ENCODE measurements around the gene IGSF9B. TPM values are rescaled to one million over a fixed set of nuclear protein-coding genes. Genes with fewer than 3 reads are reported as not detected.

IGSF9B gene
- total RNA-seq, 1 donor from 2014 or later = 1.3 TPM

GRCh38 chr11:133930767-133931448 is 25.9 kb downstream of the IGSF9B start:
- peaks cover 15% of the 10 kb centered on the region for H3K4me1 Mint-ChIP-seq
- Histone ChIP-seq H3K36me3 (no peaks in the 10 kb centered on the region), H3K79me2 (ENCODE audit: low read depth) (no peaks in the 10 kb centered on the region), H3K4me3 (no peak overlapping the region), H3K9ac (no peak overlapping the region), H3K9me3 (ENCODE audit: low read depth) (no peaks in the 10 kb centered on the region), H3K27ac (no peak overlapping the region), H4K20me1 (ENCODE audit: low read depth) (no peaks in the 10 kb centered on the region), H3K27me3 (no peaks in the 10 kb centered on the region), H3F3A (ENCODE audit: low read depth) (no peaks in the 10 kb centered on the region), H3K4me1 (no peaks in the 10 kb centered on the region), H3K4me2 (no peak overlapping the region), H2AFZ (replicated peaks) (no peak overlapping the region)
- H3K36me3 Mint-ChIP-seq = peaks cover 5% of the 10 kb centered on the region
- H3K27me3 Mint-ChIP-seq (ENCODE audit: insufficient read depth, low read depth) = peaks cover 9% of the 10 kb centered on the region
- TF ChIP-seq EZH2phosphoT487 (IDR thresholded peaks at IDR 0.05) (no peak), CTCF (IDR thresholded peaks at IDR 0.05) (peak; percentile 63), EZH2 (IDR thresholded peaks at IDR 0.05) (no peak)
- H3K4me3 Mint-ChIP-seq = no peak overlapping the region
- DNase-seq (ENCODE audit: low spot score) = peak; percentile 74
- H3K27ac Mint-ChIP-seq = no peak overlapping the region
- no peaks in the 10 kb centered on the region for H3K9me3 Mint-ChIP-seq

GRCh38 chr11:133930053-133930766 is 26.6 kb downstream of the IGSF9B start:
- Histone ChIP-seq H3K4me1 (no peaks in the 10 kb centered on the region), H3K27ac (no peak overlapping the region), H3K4me3 (no peak overlapping the region), H3K9me3 (ENCODE audit: low read depth) (no peaks in the 10 kb centered on the region), H3K79me2 (ENCODE audit: low read depth) (no peaks in the 10 kb centered on the region), H3K27me3 (no peaks in the 10 kb centered on the region), H3K4me2 (no peak overlapping the region), H3K36me3 (no peaks in the 10 kb centered on the region), H4K20me1 (ENCODE audit: low read depth) (no peaks in the 10 kb centered on the region), H3K9ac (no peak overlapping the region), H2AFZ (replicated peaks) (no peak overlapping the region), H3F3A (ENCODE audit: low read depth) (no peaks in the 10 kb centered on the region)
- peaks cover 5% of the 10 kb centered on the region for H3K36me3 Mint-ChIP-seq
- no peak for DNase-seq (ENCODE audit: low spot score)
- H3K27ac Mint-ChIP-seq = no peak overlapping the region
- no peak overlapping the region for H3K4me3 Mint-ChIP-seq
- H3K4me1 Mint-ChIP-seq = peaks cover 12% of the 10 kb centered on the region
- H3K9me3 Mint-ChIP-seq = no peaks in the 10 kb centered on the region
- H3K27me3 Mint-ChIP-seq (ENCODE audit: insufficient read depth, low read depth) = peaks cover 9% of the 10 kb centered on the region
- TF ChIP-seq EZH2phosphoT487 (IDR thresholded peaks at IDR 0.05) (no peak), EZH2 (IDR thresholded peaks at IDR 0.05) (no peak), CTCF (IDR thresholded peaks at IDR 0.05) (no peak)

- Mint-ChIP-seq H3K4me3 (no peak overlapping the region), H3K27ac (peak overlapping the region; percentile 62), H3K9me3 (no peaks in the 10 kb centered on the region), H3K36me3 (peaks cover 7% of the 10 kb centered on the region), H3K4me1 (peaks cover 6% of the 10 kb centered on the region), H3K27me3 (ENCODE audit: insufficient read depth, low read depth) (peaks cover 9% of the 10 kb centered on the region)
- Histone ChIP-seq H2AFZ (replicated peaks) (no peak overlapping the region), H3K27me3 (no peaks in the 10 kb centered on the region), H3K79me2 (ENCODE audit: low read depth) (no peaks in the 10 kb centered on the region), H3F3A (ENCODE audit: low read depth) (no peaks in the 10 kb centered on the region), H3K4me2 (no peak overlapping the region), H4K20me1 (ENCODE audit: low read depth) (no peaks in the 10 kb centered on the region), H3K4me3 (no peak overlapping the region), H3K4me1 (no peaks in the 10 kb centered on the region), H3K9ac (no peak overlapping the region), H3K36me3 (no peaks in the 10 kb centered on the region), H3K27ac (no peak overlapping the region), H3K9me3 (ENCODE audit: low read depth) (no peaks in the 10 kb centered on the region)
- DNase-seq (ENCODE audit: low spot score) = no peak
- TF ChIP-seq EZH2phosphoT487 (IDR thresholded peaks at IDR 0.05) (no peak), EZH2 (IDR thresholded peaks at IDR 0.05) (no peak), CTCF (IDR thresholded peaks at IDR 0.05) (no peak)
Observed at GRCh38 chr11:133929401-133930052, 27.2 kb downstream of the IGSF9B start.

Data from neural progenitor cell (in vitro differentiated cells).